Activated naive CD4-positive, alpha-beta T cell treated with anti-CD3 and anti-CD28 coated beads, Interleukin-2, amount 50 U/mL, for 24 hours (primary cell): Measurements from ENCODE around the gene TDRD7.

Source experiments
- H3K27ac Mint-ChIP-seq: one replicate; pipeline ENCODE4 v1.8.0; 2021; ENCODE audit warnings: mild to moderate bottlenecking, mixed read lengths
- H3K27me3 Mint-ChIP-seq: one replicate; pipeline ENCODE4 v1.8.0; 2021; ENCODE audit warnings: mixed read lengths
- H3K36me3 Mint-ChIP-seq: one replicate; pipeline ENCODE4 v1.8.0; 2021; ENCODE audit warnings: mixed read lengths
- H3K4me1 Mint-ChIP-seq: one replicate; pipeline ENCODE4 v1.8.0; 2021; ENCODE audit warnings: mixed read lengths
- H3K4me3 Mint-ChIP-seq: one replicate; pipeline ENCODE4 v1.8.0; 2021; ENCODE audit warnings: mild to moderate bottlenecking, mixed read lengths
- H3K9me3 Mint-ChIP-seq: one replicate; pipeline ENCODE4 v1.8.0; 2021; ENCODE audit warnings: mixed read lengths

The TDRD7 gene

DNA sequence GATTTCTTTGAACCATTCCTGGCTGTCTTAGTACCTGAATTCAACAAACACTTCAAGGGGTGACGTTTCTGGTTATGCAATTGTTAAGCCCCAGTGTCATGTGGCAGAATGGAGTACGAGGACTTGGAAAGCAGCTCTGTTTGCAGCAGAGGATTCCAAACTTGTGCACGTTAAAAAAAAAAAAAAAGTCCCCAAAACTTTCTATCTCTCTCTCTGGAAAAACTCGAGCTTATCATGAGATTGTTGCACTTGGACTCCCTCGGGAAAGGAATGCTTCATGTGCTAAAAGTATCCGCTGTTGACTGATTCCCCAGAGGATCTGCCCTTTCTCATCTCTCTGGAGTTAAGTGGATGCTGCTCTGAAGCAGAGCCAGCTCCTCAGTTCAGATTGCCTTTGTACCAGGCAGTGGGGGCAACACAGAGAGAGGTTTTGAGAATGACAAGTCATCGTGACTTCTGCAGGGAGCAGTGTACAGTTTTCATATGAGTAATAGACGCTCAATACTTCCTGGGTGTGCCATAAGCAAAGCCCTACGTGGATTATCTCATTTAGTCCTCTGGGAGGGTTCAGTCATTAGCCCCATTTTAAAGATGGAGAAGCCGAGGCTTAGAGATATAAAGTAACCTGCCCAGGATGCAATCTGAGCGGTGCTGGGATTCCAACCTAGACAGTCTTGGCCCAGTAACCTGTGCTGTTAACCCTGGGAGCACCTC lies 117.6 kb downstream of the TDRD7 start:
- Mint-ChIP-seq H3K4me1 (no peaks in the 10 kb centered on the region), H3K27ac (no peak overlapping the region), H3K4me3 (no peak overlapping the region), H3K27me3 (no peaks in the 10 kb centered on the region), H3K9me3 (no peaks in the 10 kb centered on the region), H3K36me3 (no peaks in the 10 kb centered on the region)

DNA sequence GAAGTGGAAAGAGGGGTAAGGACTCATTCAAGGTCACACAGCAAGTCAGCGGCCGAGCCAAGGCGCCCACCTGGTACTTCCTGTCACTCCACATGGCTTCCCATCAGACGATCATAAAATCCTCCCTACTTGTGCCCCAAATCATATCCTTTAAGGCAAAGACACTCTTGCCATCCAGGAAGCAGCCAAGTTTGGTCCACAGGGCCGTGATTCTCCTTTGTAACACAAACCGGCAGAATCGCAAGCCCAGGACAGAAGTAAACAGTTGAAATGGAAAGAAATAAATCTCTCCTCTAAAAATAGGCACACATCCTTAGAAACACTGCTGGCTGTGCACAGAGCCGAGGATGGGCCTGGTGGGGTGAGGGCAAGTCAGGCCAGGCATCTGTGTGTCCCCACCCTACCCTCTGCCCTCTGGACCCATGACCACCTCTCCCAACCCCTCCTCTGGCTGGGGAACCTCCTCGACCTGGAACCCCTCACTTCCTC lies 120.0 kb downstream of the TDRD7 start:
- H3K27ac Mint-ChIP-seq, result no peak overlapping the region
- H3K4me3 Mint-ChIP-seq, result no peak overlapping the region
- no peaks in the 10 kb centered on the region for H3K9me3 Mint-ChIP-seq
- H3K4me1 Mint-ChIP-seq, result no peaks in the 10 kb centered on the region
- no peaks in the 10 kb centered on the region for H3K27me3 Mint-ChIP-seq
- no peaks in the 10 kb centered on the region for H3K36me3 Mint-ChIP-seq

DNA sequence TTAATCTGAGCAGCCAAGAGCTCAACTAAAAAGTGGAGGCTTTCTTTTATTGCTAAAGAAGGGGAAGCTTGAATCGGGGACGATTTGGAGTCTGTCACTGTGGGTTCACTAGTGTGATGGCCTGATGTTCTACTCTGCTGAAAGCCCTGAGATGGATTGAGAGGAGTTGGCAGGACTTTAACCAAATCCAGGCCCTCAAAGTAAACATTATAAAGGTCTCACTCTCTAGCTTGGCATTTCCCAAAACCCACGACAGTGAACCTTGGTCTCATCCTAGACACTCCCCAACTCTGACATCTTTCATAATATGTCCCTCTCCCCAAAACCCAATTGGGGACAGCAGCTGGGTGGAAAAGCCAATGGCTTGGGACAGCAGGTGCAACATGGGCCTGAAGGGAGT lies 122.3 kb downstream of the TDRD7 start:
- no peak overlapping the region for H3K4me3 Mint-ChIP-seq
- no peaks in the 10 kb centered on the region for H3K4me1 Mint-ChIP-seq
- no peaks in the 10 kb centered on the region for H3K36me3 Mint-ChIP-seq
- H3K9me3 Mint-ChIP-seq, result no peaks in the 10 kb centered on the region
- H3K27me3 Mint-ChIP-seq, result no peaks in the 10 kb centered on the region
- no peak overlapping the region for H3K27ac Mint-ChIP-seq

DNA sequence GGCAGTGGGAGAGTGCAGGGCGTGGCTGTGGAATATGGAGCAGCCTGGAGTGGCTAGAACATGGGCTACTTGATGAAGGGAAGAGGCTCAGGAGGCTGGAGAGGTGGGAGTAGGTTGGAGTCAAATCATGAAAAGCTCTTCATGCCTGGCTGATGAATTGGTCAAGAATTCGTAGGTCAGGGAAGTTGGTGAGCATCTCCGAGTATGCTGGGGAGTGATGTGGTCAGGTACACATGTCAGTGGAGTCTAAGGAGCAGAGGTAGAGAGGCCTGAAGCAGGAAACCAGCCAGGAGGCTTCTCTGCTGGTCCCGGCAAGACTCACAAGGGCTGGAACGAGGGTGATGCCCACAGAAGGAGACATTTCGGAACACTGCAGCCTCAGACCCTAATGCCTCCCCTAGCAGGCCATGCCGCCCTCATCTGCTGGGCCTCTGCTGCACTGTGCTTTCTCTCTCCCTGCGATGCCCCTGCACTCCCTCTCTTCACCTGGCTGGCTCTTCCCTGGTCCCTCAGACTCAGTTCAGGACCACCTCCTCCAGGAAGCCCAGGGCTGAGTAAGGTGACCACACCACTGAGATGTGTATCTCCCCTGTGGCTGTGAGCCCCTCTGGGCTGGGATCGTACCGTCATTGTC lies 123.2 kb downstream of the TDRD7 start:
- no peak overlapping the region for H3K27ac Mint-ChIP-seq
- H3K4me3 Mint-ChIP-seq, result no peak overlapping the region
- no peaks in the 10 kb centered on the region for H3K9me3 Mint-ChIP-seq
- H3K27me3 Mint-ChIP-seq, result no peaks in the 10 kb centered on the region
- no peaks in the 10 kb centered on the region for H3K4me1 Mint-ChIP-seq
- H3K36me3 Mint-ChIP-seq, result no peaks in the 10 kb centered on the region

DNA sequence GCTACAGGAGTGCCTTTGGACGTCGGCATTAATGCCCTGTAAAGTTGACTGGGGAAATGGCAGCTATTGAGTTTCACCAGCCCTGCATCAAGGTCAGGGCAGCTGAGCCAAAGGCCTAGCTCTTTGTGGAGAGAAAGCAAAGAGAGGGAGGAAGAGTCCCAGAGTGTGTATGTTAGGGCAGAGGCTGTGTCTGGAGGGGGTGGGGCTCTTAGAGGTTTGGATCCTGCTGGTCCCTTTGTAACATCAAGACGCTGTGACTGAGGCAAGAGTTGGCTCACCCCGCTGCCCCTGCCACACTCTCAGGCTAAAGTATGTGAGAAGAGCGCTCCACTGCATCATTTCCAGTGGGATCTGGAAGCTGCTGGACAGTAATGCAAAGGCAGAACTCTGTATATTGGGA lies 123.9 kb downstream of the TDRD7 start:
- Mint-ChIP-seq H3K4me3 (no peak overlapping the region), H3K4me1 (no peaks in the 10 kb centered on the region), H3K27ac (no peak overlapping the region), H3K36me3 (no peaks in the 10 kb centered on the region), H3K27me3 (no peaks in the 10 kb centered on the region), H3K9me3 (no peaks in the 10 kb centered on the region)

DNA sequence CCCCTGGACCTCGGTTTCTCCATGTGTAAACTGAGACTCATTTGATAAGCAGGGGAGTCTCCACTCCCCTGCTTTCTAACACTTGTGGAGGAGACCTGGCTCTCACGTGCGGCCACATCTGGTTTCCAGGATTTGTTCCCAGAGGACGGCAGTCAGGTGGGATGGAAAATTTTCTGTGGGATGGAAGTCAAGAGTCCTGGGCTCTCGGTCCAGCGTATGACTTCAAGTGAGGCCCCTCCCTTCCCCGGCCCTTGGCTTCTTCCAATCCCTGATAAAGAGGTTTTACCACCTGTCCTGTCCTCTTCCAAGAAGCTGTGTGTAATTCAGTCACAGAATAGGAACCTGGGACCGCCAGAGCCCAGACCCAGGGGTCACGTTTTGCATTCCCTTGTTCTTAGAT lies 124.6 kb downstream of the TDRD7 start:
- no peaks in the 10 kb centered on the region for H3K9me3 Mint-ChIP-seq
- H3K4me1 Mint-ChIP-seq, result no peaks in the 10 kb centered on the region
- H3K4me3 Mint-ChIP-seq, result no peak overlapping the region
- H3K27me3 Mint-ChIP-seq, result no peaks in the 10 kb centered on the region
- no peaks in the 10 kb centered on the region for H3K36me3 Mint-ChIP-seq
- no peak overlapping the region for H3K27ac Mint-ChIP-seq

DNA sequence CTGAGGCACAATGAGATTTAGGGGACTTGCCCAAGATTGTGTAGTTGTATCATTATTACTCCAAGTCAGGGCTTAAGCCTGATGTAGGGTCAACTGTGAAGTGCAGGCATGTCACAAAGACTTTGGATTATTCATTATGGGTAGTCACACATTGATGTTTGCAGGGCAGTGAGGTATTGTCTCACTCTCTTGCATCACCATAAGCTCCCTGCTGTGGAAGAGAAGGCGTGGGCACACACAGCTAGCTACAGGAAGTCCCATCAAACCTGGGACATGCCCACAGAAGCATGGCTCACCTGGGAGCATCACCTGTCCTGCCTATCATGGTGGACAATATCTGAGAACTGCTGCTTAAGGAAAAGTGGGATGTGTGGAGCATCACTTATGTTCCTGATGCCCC lies 131.7 kb downstream of the TDRD7 start:
- no peaks in the 10 kb centered on the region for H3K4me1 Mint-ChIP-seq
- no peaks in the 10 kb centered on the region for H3K9me3 Mint-ChIP-seq
- no peak overlapping the region for H3K27ac Mint-ChIP-seq
- H3K36me3 Mint-ChIP-seq, result no peaks in the 10 kb centered on the region
- H3K27me3 Mint-ChIP-seq, result no peaks in the 10 kb centered on the region
- H3K4me3 Mint-ChIP-seq, result no peak overlapping the region

DNA sequence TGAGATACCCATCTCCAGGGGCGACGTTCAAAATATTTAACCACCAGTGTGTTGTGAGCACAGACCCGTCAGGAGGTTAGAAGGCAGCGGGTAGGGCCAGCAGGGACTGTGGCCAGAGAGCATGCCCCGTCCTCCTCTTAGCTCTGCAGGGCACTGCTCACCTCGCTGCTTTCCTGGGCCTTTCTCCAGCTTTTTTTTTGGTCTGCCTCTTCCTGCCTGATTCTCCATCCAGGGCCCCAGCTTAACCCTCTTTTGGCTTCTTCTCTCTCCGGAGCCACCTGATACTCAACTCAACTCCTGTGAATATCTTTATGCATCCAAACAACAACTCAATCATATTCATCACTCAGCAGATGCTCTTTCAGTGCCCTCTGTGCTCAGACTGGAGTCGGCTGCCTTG lies 133.6 kb downstream of the TDRD7 start:
- Mint-ChIP-seq H3K27me3 (peaks cover 4% of the 10 kb centered on the region), H3K4me3 (no peak overlapping the region), H3K4me1 (no peaks in the 10 kb centered on the region), H3K9me3 (no peaks in the 10 kb centered on the region), H3K27ac (peak overlapping the region; percentile 80), H3K36me3 (no peaks in the 10 kb centered on the region)
